Right lobe of liver (tissue), 6 donors: ENCODE data around the gene TSN. TPM values are rescaled to one million over a fixed set of nuclear protein-coding genes. Genes with fewer than 3 reads are reported as not detected.
"Not testable (repeated sequence)": the region's sequence is repeated elsewhere in the genome, so short reads cannot be mapped to it uniquely, and the experiment has no call there.

Source experiments
- ATAC-seq, 4 donors: fragments of 200-7000 bp; cut with Tn5 transposase; one replicate each; pipeline ENCODE4 v1.9.1; 2020; ENCODE audit warnings: mild to moderate bottlenecking in 4 of 4, moderate library complexity in 4 of 4
- DNase-seq, 3 donors: peaks; one replicate each; pipeline ENCODE4 v3.0.0-alpha.2; 2020
- H3K27ac ChIP-seq, 3 donors: fragments of 200-600 bp; one replicate each; pipeline ENCODE4 v1.8.0; 2022
- H3K27me3 ChIP-seq, 2 donors: fragments of 200-600 bp; one replicate each; pipeline ENCODE4 v1.8.0; 2022
- H3K36me3 ChIP-seq, 4 donors: fragments of 200-600 bp; sonication (generic) in 1 of 4; one replicate each; pipeline versions ENCODE4 v1.5.1 to v1.8.0; 2017 to 2022; ENCODE audit warnings: control low read depth in 1 of 4
- H3K4me1 ChIP-seq, 4 donors: fragments of 200-600 bp; sonication (generic) in 1 of 4; one replicate each; pipeline versions ENCODE4 v1.5.1 to v1.8.0; 2017 to 2022; ENCODE audit warnings: control low read depth in 1 of 4
- H3K4me3 ChIP-seq, 3 donors: fragments of 200-600 bp; one replicate each; pipeline ENCODE4 v1.8.0; 2022
- H3K9me3 ChIP-seq, 4 donors: fragments of 200-600 bp; sonication (generic) in 1 of 4; one replicate each; pipeline versions ENCODE4 v1.5.1 to v1.8.0; 2017 to 2022; ENCODE audit warnings: control low read depth in 1 of 4
- POLR2A ChIP-seq: fragments of 450-650 bp; IDR thresholded peaks from one replicate; pipeline ENCODE4 v1.6.1; 2017; ENCODE audit warnings: antibody characterized with exemption, mild to moderate bottlenecking
- WGBS: methylation state at CpG from one replicate; pipeline ENCODE4 v1.1.6; 2018; ENCODE audit warnings: low coverage, low lambda C conversion rate; ENCODE audit not compliant: insufficient coverage; ENCODE audit errors: missing lambda C conversion rate; 5-methylcytosine and 5-hydroxymethylcytosine counted together
- intact Hi-C, 2 donors: fragments of 100-400 bp; cut with DNase I; formaldehyde crosslinking; loops; one replicate each; pipeline versions ENCODE4 v1.11.2 to v1.14.1; 2022
- total RNA-seq, 6 experiments: library from RNA; depleted of rRNA in 2 of 6; stranded (reverse); fragments of >200 nt in 2 of 6; fragmentation: NEBNext Ultra II Directional in 3 of 6; extraction: Animal tissue kit (Norgen Biotek cat#: 25700) in 3 of 6; gene quantifications; one replicate each; pipeline versions ENCODE4 v1.1.0 to v1.2.4, GENCODE V29; 2016 to 2023
- TF ChIP-seq, protein P1 (sequence below), 4 donors: fragments of 200-600 bp in 3 of 4; fragments of 450-650 bp in 1 of 4; IDR thresholded peaks; one replicate each; pipeline versions ENCODE4 v1.5.1 to v1.8.0; 2016 to 2022; ENCODE audit warnings: antibody characterized with exemption in 4 of 4, mild to moderate bottlenecking in 2 of 4
- donor health status: DM: no; HTN: yes; CAD: no.
- donor health status: DM: no; HTN: no; CAD: no.
- donor health status: DM: no; HTN: no; CAD: no.
- donor health status: DM: no; HTN: yes; CAD: no.
- donor health status: DM: no; HTN: yes; CAD: no.

The TSN gene
- total RNA-seq, 6 experiments from 2014 or later = 22.5 to 38.1 (median 27.5) TPM

DNA sequence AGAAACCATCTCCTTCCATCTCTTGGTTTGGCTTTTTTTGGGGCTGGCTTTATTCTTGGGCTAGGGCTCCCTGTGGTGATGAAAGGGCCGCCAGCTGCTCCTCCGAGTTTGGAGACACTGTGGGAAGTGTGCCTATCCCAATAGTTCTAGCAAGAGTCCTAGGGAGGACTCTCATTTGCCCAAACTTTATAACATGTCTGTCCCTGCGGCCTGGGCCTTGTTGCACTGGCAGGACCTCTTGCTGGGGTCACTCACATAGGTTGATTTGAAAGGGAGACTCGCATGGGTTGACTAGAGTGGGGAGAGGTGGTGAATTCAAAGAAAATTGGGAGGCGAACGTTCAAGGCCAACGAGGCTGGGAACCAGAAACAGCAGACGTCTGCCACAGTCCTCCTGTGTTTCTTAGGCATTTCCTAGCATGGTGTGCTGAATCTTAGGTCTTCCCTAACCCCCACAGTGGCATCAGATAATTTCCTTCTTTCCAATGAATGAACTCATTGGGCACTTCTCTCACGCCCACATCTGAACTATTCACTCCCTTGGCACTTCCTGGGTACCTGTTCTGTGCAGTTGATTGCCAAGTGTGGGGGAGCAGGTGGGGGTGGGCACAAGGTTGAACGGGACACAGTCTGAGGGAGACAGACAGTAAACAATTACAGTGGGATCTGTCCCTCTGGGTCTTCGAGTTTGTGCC lies 45.5 kb upstream of the TSN start:
- ATAC-seq (no peak), DNase-seq (peak in 1 of 3 donors; percentile 17)
- WGBS = 61% methylated on average over 9 of the region's 11 CpGs
- no peaks in the 10 kb centered on the region for H3K9me3 ChIP-seq
- no peak overlapping the region for H3K27ac ChIP-seq
- TF ChIP-seq, protein P1, sequence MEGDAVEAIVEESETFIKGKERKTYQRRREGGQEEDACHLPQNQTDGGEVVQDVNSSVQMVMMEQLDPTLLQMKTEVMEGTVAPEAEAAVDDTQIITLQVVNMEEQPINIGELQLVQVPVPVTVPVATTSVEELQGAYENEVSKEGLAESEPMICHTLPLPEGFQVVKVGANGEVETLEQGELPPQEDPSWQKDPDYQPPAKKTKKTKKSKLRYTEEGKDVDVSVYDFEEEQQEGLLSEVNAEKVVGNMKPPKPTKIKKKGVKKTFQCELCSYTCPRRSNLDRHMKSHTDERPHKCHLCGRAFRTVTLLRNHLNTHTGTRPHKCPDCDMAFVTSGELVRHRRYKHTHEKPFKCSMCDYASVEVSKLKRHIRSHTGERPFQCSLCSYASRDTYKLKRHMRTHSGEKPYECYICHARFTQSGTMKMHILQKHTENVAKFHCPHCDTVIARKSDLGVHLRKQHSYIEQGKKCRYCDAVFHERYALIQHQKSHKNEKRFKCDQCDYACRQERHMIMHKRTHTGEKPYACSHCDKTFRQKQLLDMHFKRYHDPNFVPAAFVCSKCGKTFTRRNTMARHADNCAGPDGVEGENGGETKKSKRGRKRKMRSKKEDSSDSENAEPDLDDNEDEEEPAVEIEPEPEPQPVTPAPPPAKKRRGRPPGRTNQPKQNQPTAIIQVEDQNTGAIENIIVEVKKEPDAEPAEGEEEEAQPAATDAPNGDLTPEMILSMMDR (IDR thresholded peaks at IDR 0.05) = no peak
- TF ChIP-seq POLR2A = no peak
- no peak overlapping the region for H3K4me3 ChIP-seq
- H3K36me3 ChIP-seq = no peaks in the 10 kb centered on the region
- intact Hi-C loops = loop anchor here in 1 of 2 donors (10.0 kb wide), 1 partner anchor 175 kb away; the partner anchor contains the start of gene RNU4ATAC
- H3K4me1 ChIP-seq = no peaks in the 10 kb centered on the region
- H3K27me3 ChIP-seq = no peaks in the 10 kb centered on the region

DNA sequence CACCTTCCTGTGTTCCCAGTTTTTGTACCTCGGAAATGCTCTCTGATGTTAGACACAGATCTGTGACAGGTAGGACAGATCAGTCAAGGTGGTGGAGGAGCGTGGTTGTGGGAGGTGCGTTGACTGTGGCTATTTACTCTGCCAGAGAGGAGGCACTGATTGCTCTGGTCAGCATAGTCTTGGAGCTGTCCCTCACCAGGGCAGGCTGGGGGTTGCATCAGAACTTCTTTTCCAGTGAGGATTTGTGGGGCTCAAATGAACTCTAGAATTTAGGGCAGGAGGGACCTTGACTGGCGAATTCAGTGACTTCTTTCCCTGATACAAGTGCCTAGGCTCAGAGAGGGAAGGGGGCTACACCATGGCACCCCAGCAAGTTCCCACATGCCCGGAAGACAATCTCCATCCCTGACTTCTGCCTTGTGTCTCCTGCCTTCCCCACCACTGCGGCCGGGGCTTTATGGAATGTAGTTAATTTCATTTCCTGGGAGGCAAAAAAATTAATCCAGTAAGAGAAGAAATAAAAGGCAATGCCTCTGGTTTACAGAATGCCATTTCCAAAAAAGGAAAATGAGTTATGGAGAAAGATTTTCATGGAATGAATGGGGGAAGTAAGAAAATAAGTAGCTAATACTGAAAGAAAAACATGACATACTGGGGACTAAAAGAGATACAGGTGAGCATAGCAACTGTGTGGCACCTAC lies 44.8 kb upstream of the TSN start:
- peaks cover 0 to under 1% (median 0%) of the 10 kb centered on the region in 4 donors for H3K4me1 ChIP-seq
- no peaks in the 10 kb centered on the region for H3K27me3 ChIP-seq
- peak in 1 of 3 donors; percentile 11 for DNase-seq
- no peak overlapping the region for H3K4me3 ChIP-seq
- intact Hi-C loops = loop anchor here in 1 of 2 donors (10.0 kb wide), 1 partner anchor 176 kb away; the partner anchor contains the start of gene RNU4ATAC
- no peak for ATAC-seq
- H3K9me3 ChIP-seq = no peaks in the 10 kb centered on the region
- H3K36me3 ChIP-seq = no peaks in the 10 kb centered on the region
- H3K27ac ChIP-seq = no peak overlapping the region
- TF ChIP-seq, protein P1 (IDR thresholded peaks at IDR 0.05) = no peak
- no peak for TF ChIP-seq POLR2A
- WGBS = 50% methylated on average over 4 of the region's 7 CpGs

DNA sequence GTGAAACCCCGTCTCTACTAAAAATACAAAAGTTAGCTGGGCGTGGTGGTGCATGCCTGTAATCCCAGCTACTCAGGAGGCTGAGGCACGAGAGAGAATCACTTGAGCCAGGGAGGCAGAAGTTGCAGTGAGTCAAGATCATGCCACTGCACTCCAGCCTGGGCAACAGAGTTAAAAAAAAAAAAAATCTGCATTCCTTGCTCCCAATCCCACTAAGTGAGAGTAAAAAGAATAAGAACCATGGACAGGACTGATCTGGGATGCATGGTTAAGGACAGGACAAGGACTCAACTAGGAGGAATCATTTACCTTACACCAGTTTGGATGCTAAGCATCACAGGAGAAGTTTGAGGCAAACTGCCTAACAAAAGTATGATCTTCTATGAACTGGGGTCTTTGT lies 44.0 kb upstream of the TSN start:
- H3K27ac ChIP-seq, H3K4me1 ChIP-seq, H3K36me3 ChIP-seq, H3K4me3 ChIP-seq, DNase-seq, ATAC-seq, H3K27me3 ChIP-seq, H3K9me3 ChIP-seq: not testable (repeated sequence)
- intact Hi-C loops = loop anchor here in 1 of 2 donors (10.0 kb wide), 1 partner anchor 177 kb away; the partner anchor contains the start of gene RNU4ATAC
- WGBS = 80% methylated on average over 1 of the region's 3 CpGs

DNA sequence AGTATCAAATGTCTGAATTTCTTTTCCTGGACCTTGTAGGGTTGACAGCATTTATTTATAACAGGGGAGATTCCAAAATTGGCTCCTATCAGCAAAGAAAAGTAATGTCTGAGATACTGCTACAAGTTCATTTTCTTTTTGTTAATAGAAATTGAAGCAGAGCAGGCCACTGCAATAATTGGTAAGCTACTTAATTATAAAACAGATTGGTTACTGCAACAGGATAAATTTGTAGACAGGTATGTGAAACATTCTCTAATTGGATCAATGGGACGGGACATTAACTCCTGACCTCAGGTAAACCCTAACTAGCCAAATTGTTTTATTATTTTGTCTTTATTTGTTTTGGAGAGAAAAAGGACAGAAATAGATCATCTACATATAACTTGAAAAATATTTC lies 39.3 kb upstream of the TSN start:
- H3K27me3 ChIP-seq = no peaks in the 10 kb centered on the region
- intact Hi-C loops = loop anchor here in 1 of 2 donors (10.0 kb wide), 1 partner anchor 181 kb away; the partner anchor contains the start of gene RNU4ATAC
- no peak overlapping the region for H3K4me3 ChIP-seq
- ATAC-seq (peak in 2 of 4 donors; percentile 15 to 24), DNase-seq (no peak)
- 9% methylated on average over 1 of the region's 1 CpG for WGBS
- peak overlapping the region in 1 of 3 donors; percentile 10 for H3K27ac ChIP-seq
- no peaks in the 10 kb centered on the region for H3K9me3 ChIP-seq
- H3K4me1 ChIP-seq = peaks cover 0 to 14% (median 6%) of the 10 kb centered on the region in 4 donors
- no peaks in the 10 kb centered on the region for H3K36me3 ChIP-seq
- TF ChIP-seq POLR2A = no peak
- TF ChIP-seq, protein P1 (IDR thresholded peaks at IDR 0.05) = no peak

DNA sequence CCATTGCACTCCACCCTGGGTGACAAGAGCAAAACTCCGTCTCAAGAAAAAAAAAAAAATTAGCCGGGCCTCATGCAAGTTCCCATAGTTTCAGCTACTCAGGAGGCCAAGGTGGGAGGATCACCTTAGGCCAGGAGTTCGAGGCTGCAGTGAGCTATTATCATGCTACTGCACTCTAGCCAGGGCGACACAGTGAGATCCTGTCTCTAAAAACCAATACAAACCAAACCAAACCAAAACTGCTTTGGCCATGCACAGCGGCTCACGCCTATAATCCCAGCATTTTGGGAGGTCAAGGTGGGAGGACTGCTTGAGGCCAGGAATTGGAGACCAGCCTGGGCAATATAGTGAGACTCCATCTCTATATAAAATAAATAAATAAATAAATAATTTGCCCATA lies 37.9 kb upstream of the TSN start:
- Histone ChIP-seq H3K36me3 (no peaks in the 10 kb centered on the region), H3K27me3 (no peaks in the 10 kb centered on the region), H3K9me3 (no peaks in the 10 kb centered on the region), H3K4me1 (peaks cover 0 to 14% (median 6%) of the 10 kb centered on the region in 4 donors), H3K27ac (no peak overlapping the region), H3K4me3 (no peak overlapping the region)
- 100% methylated on average over 6 of the region's 6 CpGs for WGBS
- ATAC-seq = no peak
- TF ChIP-seq, protein P1 (IDR thresholded peaks at IDR 0.05) = no peak
- no peak for TF ChIP-seq POLR2A
- peak in 1 of 3 donors; percentile 15 for DNase-seq
- intact Hi-C loops = loop anchor here in 1 of 2 donors (10.0 kb wide), 1 partner anchor 183 kb away; the partner anchor contains the start of gene RNU4ATAC
